K562 (cell line): Measurements from ENCODE around the gene CBLIF. TPM values are rescaled to one million over a fixed set of nuclear protein-coding genes. Genes with fewer than 3 reads are reported as not detected.

Experiments
- ATAC-seq: fragments of 200-7000 bp; cut with Tn5 transposase; 3 replicates; pipeline ENCODE4 v1.9.1; 2020; ENCODE audit warnings: moderate library complexity
- BruUV-seq: library from RNA; stranded (reverse); fragments of 400-500 nt; replicated peaks from 2 replicates; lab custom pipeline; 2021; lab: Mats Ljungman, UMichigan
- CTCF ChIA-PET: fragments of 300-600 bp; formaldehyde crosslinking; extraction: SDS; loops from one replicate; lab custom pipeline; 2021; ENCODE audit warnings: low intra/inter-chr PET ratio; lab: Yijun Ruan, JAX
- POLR2A ChIA-PET: fragments of 300-600, 350-650 bp; sonication (Branson Sonifier 250); formaldehyde crosslinking; extraction: SDS; loops from one replicate; lab custom pipeline; 2021; ENCODE audit warnings: antibody characterized with exemption, inconsistent platforms; lab: Yijun Ruan, JAX
- DNase-seq, 4 experiments: peaks; one replicate each; pipeline versions ENCODE4 v3.0.0 to v3.0.0-alpha.2; 2011 to 2018; ENCODE audit warnings: low spot score in 3 of 4, mixed read lengths in 3 of 4; ENCODE audit errors: extremely low read depth in 1 of 4
- FAIRE-seq: peaks from 2 replicates; lab custom pipeline; 2011; peaks lifted over from hg19 to GRCh38; lab: Jason Lieb, UNC
- H2AFZ ChIP-seq: 2 replicates; pipeline ENCODE4 v1.6.0; 2011; ENCODE audit warnings: low read depth, low read length, control low read depth, inconsistent platforms
- H3K27ac ChIP-seq: fragments of 200-600 bp; 3 replicates; pipeline ENCODE4 v1.8.0; 2011; ENCODE audit warnings: low read depth, mild to moderate bottlenecking, control low read depth, inconsistent platforms, low read length, moderate library complexity, mixed read lengths; ENCODE audit errors: extremely low read depth
- H3K27me3 ChIP-seq, 2 experiments: fragments of 300-600 bp in 1 of 2; 2 replicates in 1 of 2; 3 replicates in 1 of 2; pipeline versions ENCODE4 v1.6.0 to v1.8.0; 2011; ENCODE audit warnings: inconsistent platforms in 2 of 2, low read length in 2 of 2, mild to moderate bottlenecking in 1 of 2, mixed read lengths in 1 of 2, moderate library complexity in 1 of 2; ENCODE audit not compliant: control insufficient read depth in 2 of 2, insufficient read depth in 2 of 2
- H3K36me3 ChIP-seq: fragments of 300-600 bp; 3 replicates; pipeline ENCODE4 v1.8.0; 2011; ENCODE audit warnings: mild to moderate bottlenecking, low read length, inconsistent platforms; ENCODE audit not compliant: control insufficient read depth, insufficient read depth
- H3K4me1 ChIP-seq, 2 experiments: fragments of 200-600 bp in 1 of 2; replicated peaks in 1 of 2; 2 replicates in 1 of 2; 3 replicates in 1 of 2; pipeline versions ENCODE4 v1.5.1 to v1.8.0; 2011; ENCODE audit warnings: inconsistent platforms in 2 of 2, low read length in 2 of 2, mild to moderate bottlenecking in 1 of 2, mixed read lengths in 1 of 2, moderate library complexity in 1 of 2; ENCODE audit not compliant: control insufficient read depth in 2 of 2, insufficient read depth in 2 of 2
- H3K4me2 ChIP-seq: 2 replicates; pipeline ENCODE4 v1.6.1; 2011; ENCODE audit warnings: low read length, control low read depth, inconsistent platforms, mixed read lengths; ENCODE audit not compliant: insufficient read depth
- H3K4me3 ChIP-seq: fragments of 200-600 bp; sonication (generic), shearing (Covaris generic); 2 replicates; pipeline ENCODE4 v1.5.1; 2016; ENCODE audit warnings: control low read depth, inconsistent platforms
- H3K79me2 ChIP-seq: fragments of 200-600 bp; 3 replicates; pipeline ENCODE4 v1.8.0; 2011; ENCODE audit warnings: low read length, inconsistent platforms; ENCODE audit not compliant: control insufficient read depth, insufficient read depth
- H3K9ac ChIP-seq, 2 experiments: 2 replicates each; pipeline versions ENCODE4 v1.6.0 to v1.6.1; 2011; ENCODE audit warnings: low read depth in 2 of 2, low read length in 2 of 2, control low read depth in 1 of 2, inconsistent platforms in 1 of 2, mild to moderate bottlenecking in 1 of 2, mixed read lengths in 1 of 2; ENCODE audit not compliant: insufficient read depth in 1 of 2
- H3K9me1 ChIP-seq: one replicate; pipeline ENCODE4 v1.6.0; 2011; ENCODE audit warnings: inconsistent platforms, mild to moderate bottlenecking, low read length, moderate library complexity; ENCODE audit not compliant: control insufficient read depth, insufficient read depth
- H3K9me3 ChIP-seq: replicated peaks from 2 replicates; pipeline ENCODE4 v1.5.1; 2011; ENCODE audit warnings: low read depth, low read length, inconsistent platforms; ENCODE audit not compliant: control insufficient read depth, insufficient read depth
- H4K20me1 ChIP-seq: replicated peaks from 2 replicates; pipeline ENCODE4 v1.6.1; 2011; ENCODE audit warnings: low read length, inconsistent platforms, mixed read lengths; ENCODE audit not compliant: control insufficient read depth, insufficient read depth
- CBX8 ChIP-seq: fragments of 200-600 bp; sonication (generic); IDR thresholded peaks from 2 replicates; pipeline ENCODE4 v1.6.1; 2012; ENCODE audit warnings: borderline replicate concordance, mixed run types, low read depth, mild to moderate bottlenecking, moderate library complexity, mixed read lengths, low read length, control low read depth, inconsistent platforms; ENCODE audit not compliant: poor library complexity, severe bottlenecking; ENCODE audit errors: extremely low read depth
- CTBP1 ChIP-seq: fragments of 450-650 bp; IDR thresholded peaks from 2 replicates; pipeline ENCODE4 v1.6.1; 2016; ENCODE audit warnings: borderline replicate concordance
- ELF4 ChIP-seq: fragments of 450-650 bp; formaldehyde crosslinking; IDR thresholded peaks from 2 replicates; pipeline ENCODE4 v1.4.0; 2022; ENCODE audit warnings: missing genetic modification characterization
- FOXK2 ChIP-seq, 2 experiments: fragments of 450-650 bp; IDR thresholded peaks in 1 of 2; conservative IDR thresholded peaks in 1 of 2; 2 replicates each; pipeline ENCODE4 v1.6.1; 2016; ENCODE audit warnings: low read depth in 2 of 2, mild to moderate bottlenecking in 1 of 2
- ILF3 ChIP-seq: fragments of 450-650 bp; IDR thresholded peaks from 2 replicates; pipeline ENCODE4 v1.6.1; 2018; ENCODE audit warnings: antibody characterized with exemption, mild to moderate bottlenecking, moderate library complexity, borderline replicate concordance
- MAFG ChIP-seq: fragments of 450-650 bp; conservative IDR thresholded peaks from 2 replicates; pipeline ENCODE4 v1.6.1; 2016; ENCODE audit warnings: missing genetic modification characterization, missing compliant biosample characterization
- NCOA4 ChIP-seq: fragments of 450-650 bp; IDR thresholded peaks from 2 replicates; pipeline ENCODE4 v1.6.1; 2018; ENCODE audit warnings: mild to moderate bottlenecking; ENCODE audit not compliant: partially characterized antibody
- PHF8 ChIP-seq: fragments of 200-600 bp; sonication (generic); IDR thresholded peaks from 2 replicates; pipeline ENCODE4 v1.6.1; 2012; ENCODE audit warnings: mixed run types, mild to moderate bottlenecking, inconsistent platforms, low read length, moderate library complexity, borderline replicate concordance
- POLR3A ChIP-seq: IDR thresholded peaks from 2 replicates; pipeline ENCODE4 v1.6.1; 2011; ENCODE audit warnings: borderline replicate concordance, mild to moderate bottlenecking, moderate library complexity; ENCODE audit not compliant: insufficient read length, insufficient read depth; ENCODE audit errors: extremely low read depth
- PYGO2 ChIP-seq: fragments of 450-650 bp; IDR thresholded peaks from 2 replicates; pipeline ENCODE4 v1.6.1; 2016; ENCODE audit warnings: mild to moderate bottlenecking, missing genetic modification characterization, moderate library complexity, missing compliant biosample characterization
- RNF2 ChIP-seq: sonication (generic); IDR thresholded peaks from 2 replicates; pipeline ENCODE4 v1.6.1; 2016
- SMARCE1 ChIP-seq: fragments of 450-650 bp; IDR thresholded peaks from 2 replicates; pipeline ENCODE4 v1.7.1; 2016; ENCODE audit warnings: mild to moderate bottlenecking
- SPI1 ChIP-seq: IDR thresholded peaks from 2 replicates; pipeline ENCODE4 v1.6.1; 2011; ENCODE audit warnings: low read depth, low read length, control low read depth, borderline replicate concordance
- TCF7L2 ChIP-seq: fragments of 150-350 bp; IDR thresholded peaks from 2 replicates; pipeline ENCODE4 v1.6.1; 2016; ENCODE audit warnings: low read depth, mild to moderate bottlenecking, low read length, moderate library complexity
- TRIM24 ChIP-seq, 2 experiments: fragments of 450-650 bp; IDR thresholded peaks; 2 replicates each; pipeline ENCODE4 v1.6.1; 2016
- ZNF133 ChIP-seq: fragments of 250-450 bp; sonication (Bioruptor Pico); IDR thresholded peaks from 2 replicates; pipeline ENCODE4 v1.4.0; 2020; ENCODE audit warnings: mild to moderate bottlenecking
- ZNF280B ChIP-seq: fragments of 250-450 bp; sonication (Bioruptor Pico); IDR thresholded peaks from 2 replicates; pipeline ENCODE4 v1.5.1; 2021; ENCODE audit warnings: mild to moderate bottlenecking
- ZNF445 ChIP-seq: fragments of 250-450 bp; sonication (Bioruptor Pico); IDR thresholded peaks from 2 replicates; pipeline ENCODE4 v1.4.0; 2020; ENCODE audit warnings: low read depth, mild to moderate bottlenecking, moderate library complexity
- ZNF57 ChIP-seq: fragments of 450-650 bp; formaldehyde crosslinking; IDR thresholded peaks from 2 replicates; pipeline ENCODE4 v1.4.0; 2020; ENCODE audit warnings: mild to moderate bottlenecking, moderate library complexity
- whole genome bisulfite sequencing: fragments of 100-300 bp; shearing (Covaris generic); methylation state at CpG from one replicate; pipeline ENCODE4 v1.1.6; 2016; ENCODE audit warnings: low coverage, mixed read lengths; ENCODE audit not compliant: insufficient coverage; ENCODE audit errors: missing lambda C conversion rate; 5-methylcytosine and 5-hydroxymethylcytosine counted together
- in situ Hi-C: fragments of 300-500 bp; cut with MboI; formaldehyde crosslinking; loops from 4 replicates; pipeline ENCODE4 v1.15.0; 2018; ENCODE audit warnings: inconsistent platforms, mixed read lengths
- intact Hi-C: fragments of 100-400 bp; cut with micrococcal nuclease; formaldehyde crosslinking; loops from 2 replicates; pipeline ENCODE4 v1.14.2; 2022
- polyA plus RNA-seq, 8 experiments: library from polyadenylated mRNA; depleted of rRNA in 4 of 8; stranded (reverse) in 5 of 8; unstranded in 3 of 8; fragments of >200 nt; fragmentation: Nextera tagmentation in 2 of 8; fragmentation: Illumina TruSeq in 1 of 8; extraction: Ambion mirVana in 2 of 8; extraction: Trizol in 1 of 8; gene quantifications; 2 replicates each; pipeline versions ENCODE4 v1.2.1 to v1.2.3, GENCODE V29; 2011 to 2014; ENCODE audit warnings: inconsistent platforms in 1 of 8, missing spikeins in 1 of 8
- total RNA-seq, 7 experiments: library from RNA; depleted of rRNA in 6 of 7; stranded (reverse); fragments of >200 nt in 6 of 7; fragmentation: Illumina TruSeq in 2 of 7; extraction: Trizol in 2 of 7; gene quantifications; 2 replicates each; pipeline versions ENCODE4 v1.2.1 to v1.2.3, GENCODE V29; 2011 to 2021; ENCODE audit warnings: low replicate concordance in 1 of 7
- TF ChIP-seq, protein P1 (sequence below): fragments of 200-800 bp; sonication (Bioruptor generic); IDR thresholded peaks from 2 replicates; pipeline ENCODE4 v1.6.1; 2017; ENCODE audit warnings: missing genetic modification characterization, missing compliant biosample characterization

The CBLIF gene
- total and polyA plus RNA-seq, 9 of the 15 experiments (the other 6 are each of a cell fraction or from before 2014, with no cell fraction given), result 0.07 to 0.83 (median 0.54) TPM

GRCh38 chr11:59833602-59834001, 11.7 kb downstream of the CBLIF start (continued):
- TF ChIP-seq NCOA4, result no peak
- TF ChIP-seq FOXK2 (conservative IDR thresholded peaks at IDR 0.05 in 1 of 2, IDR thresholded peaks at IDR 0.05 in 1 of 2; ENCODE audit: low read depth in 2 of 2), result peak; percentile 53; a peak in 3 of 4 replicates
- peak; percentile 92 for TF ChIP-seq MAFG (tag)
- TF ChIP-seq RNF2, result no peak
- TF ChIP-seq ZNF280B (CRISPR knock-in tag), result no peak
- TF ChIP-seq POLR3A, result no peak
- peak; percentile 21; the same call in 1 of the 2 replicates for TF ChIP-seq SPI1
- TF ChIP-seq PYGO2, result no peak
- no peak for TF ChIP-seq CTBP1
- TF ChIP-seq ZNF57, result no peak

DNA sequence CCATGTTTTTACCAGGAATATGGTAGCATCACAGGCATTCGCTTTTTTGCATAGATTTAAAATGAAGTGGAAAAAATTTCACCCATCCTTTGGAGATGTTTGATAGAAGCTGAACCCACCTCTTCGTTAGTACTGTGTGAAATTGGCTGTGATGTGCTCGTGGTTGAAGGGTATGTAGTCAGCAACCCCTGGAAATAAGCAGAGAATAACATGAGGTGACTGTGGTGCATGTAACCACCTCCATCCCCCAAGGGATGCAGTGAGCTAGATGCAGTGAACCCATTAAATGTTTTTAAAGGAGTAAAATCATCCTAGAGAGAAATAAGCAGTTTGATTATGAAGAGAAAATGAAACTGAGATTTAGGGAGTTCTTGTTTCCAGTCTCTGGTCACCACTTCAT, 15.9 kb downstream of the CBLIF start:
- 0 out of 2 replicates have a peak overlapping the region, but pooled peaks have one; percentile 12 for H2AFZ ChIP-seq
- no peaks in the 10 kb centered on the region for H3K79me2 ChIP-seq
- no TSS peak for BruUV-seq
- H3K27me3 ChIP-seq, result no peaks in the 10 kb centered on the region
- H3K9me1 ChIP-seq, result no peaks in the 10 kb centered on the region
- intact Hi-C loops, result loop anchor here (10.0 kb wide), 1 partner anchor 785 kb away; no protein-coding TSS in a partner anchor
- H3K4me2 ChIP-seq, result no peak overlapping the region
- no peak overlapping the region for H3K4me3 ChIP-seq
- WGBS, result 77% methylated on average over 3 of the region's 3 CpGs
- TF ChIP-seq ELF4 (CRISPR knock-in tag) (no peak), TCF7L2 (no peak), ZNF445 (CRISPR knock-in tag) (no peak), PHF8 (no peak), CBX8 (no peak), ZNF133 (CRISPR knock-in tag) (no peak), TRIM24 (IDR thresholded peaks at IDR 0.05) (no peak), RNF2 (no peak), ILF3 (no peak), SMARCE1 (no peak)
- TF ChIP-seq, protein P1, sequence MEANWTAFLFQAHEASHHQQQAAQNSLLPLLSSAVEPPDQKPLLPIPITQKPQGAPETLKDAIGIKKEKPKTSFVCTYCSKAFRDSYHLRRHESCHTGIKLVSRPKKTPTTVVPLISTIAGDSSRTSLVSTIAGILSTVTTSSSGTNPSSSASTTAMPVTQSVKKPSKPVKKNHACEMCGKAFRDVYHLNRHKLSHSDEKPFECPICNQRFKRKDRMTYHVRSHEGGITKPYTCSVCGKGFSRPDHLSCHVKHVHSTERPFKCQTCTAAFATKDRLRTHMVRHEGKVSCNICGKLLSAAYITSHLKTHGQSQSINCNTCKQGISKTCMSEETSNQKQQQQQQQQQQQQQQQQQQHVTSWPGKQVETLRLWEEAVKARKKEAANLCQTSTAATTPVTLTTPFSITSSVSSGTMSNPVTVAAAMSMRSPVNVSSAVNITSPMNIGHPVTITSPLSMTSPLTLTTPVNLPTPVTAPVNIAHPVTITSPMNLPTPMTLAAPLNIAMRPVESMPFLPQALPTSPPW (CRISPR knock-in tag), result no peak
- H3K9me3 ChIP-seq, result peaks cover 5% of the 10 kb centered on the region; the same call in 1 of the 2 replicates
- H3K4me1 ChIP-seq, result peaks cover 0 to 3% of the 10 kb centered on the region in 2 experiments; a peak in 2 of 5 replicates
- no peak for ATAC-seq
- in situ Hi-C loops, result loop anchor here (10.0 kb wide), 1 partner anchor 425 kb away; no protein-coding TSS in a partner anchor
- no peak overlapping the region for H3K27ac ChIP-seq
- no peak overlapping the region for H3K9ac ChIP-seq
- no peaks in the 10 kb centered on the region for H3K36me3 ChIP-seq
- no peaks in the 10 kb centered on the region for H4K20me1 ChIP-seq
- FAIRE-seq, result no peak
- POLR2A ChIA-PET, result no interaction called here
- CTCF ChIA-PET, result no interaction called here
- DNase-seq, result no peak
